ENCODE measurements around the gene TNFSF11.

The TNFSF11 gene

DNA sequence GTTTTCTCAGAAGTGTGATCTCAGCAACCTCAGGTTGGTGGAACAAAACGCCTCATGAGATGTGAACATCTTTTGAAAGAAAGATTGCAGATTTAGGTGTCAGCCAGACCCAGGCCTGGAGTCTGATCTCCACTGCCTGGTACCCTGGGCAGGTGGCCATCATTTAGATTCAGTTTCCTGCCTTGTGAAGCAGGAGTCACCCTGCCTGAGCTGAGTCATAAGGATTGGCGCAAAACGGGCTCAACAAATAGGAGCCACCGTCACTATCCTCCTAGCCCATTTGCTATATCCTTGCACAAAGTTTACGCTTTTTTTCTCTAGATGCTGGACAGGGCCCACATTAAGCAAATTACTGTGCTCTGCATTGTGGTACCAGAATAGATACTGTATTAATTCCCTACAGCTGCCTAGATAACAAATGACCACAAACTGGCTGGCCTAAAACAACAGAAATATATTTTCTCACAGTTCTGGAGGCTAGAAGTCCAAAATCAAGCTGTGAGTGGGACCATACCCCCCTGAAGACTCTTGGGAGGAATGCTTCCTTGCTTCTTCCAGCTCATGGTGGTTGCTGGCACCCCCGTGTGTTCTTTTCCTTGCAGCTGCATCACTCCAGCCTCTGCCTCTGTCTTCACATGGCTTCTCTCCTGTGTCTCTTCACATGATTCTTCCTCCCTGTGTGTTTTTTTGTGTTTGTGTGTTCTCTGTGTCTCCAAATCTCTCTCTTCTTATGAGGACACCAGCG, 38.2 kb downstream of the TNFSF11 start:
- no peak for DNase-seq

DNA sequence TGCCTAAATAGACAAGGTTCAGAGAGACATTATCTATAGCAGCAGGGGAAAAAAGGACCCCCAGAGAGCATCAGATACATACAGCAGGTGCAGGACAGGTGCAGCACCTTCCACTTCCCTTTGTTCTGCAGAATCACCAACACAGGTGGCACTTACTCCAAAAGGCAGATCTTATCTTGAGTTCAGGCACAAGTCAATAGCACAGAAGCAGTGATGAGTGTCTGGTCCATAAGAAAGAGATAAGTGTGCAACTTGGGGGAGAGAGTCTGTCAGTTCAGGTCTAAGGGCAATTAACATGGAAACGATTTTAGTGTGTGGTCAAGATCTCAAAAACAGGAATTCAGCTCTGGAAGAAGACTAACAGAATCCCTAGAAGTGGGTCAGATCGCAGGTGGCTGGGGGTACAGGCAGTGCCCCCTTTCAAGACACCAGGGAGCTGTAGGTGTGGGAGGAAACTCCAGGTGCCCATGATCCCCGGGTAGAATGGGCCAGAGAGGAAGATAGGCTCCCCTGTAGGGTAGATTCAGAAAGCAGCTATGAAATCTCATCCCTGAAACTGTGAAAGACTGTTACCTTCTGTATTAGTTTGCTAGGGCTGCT, 40.6 kb downstream of the TNFSF11 start:
- DNase-seq: no peak

DNA sequence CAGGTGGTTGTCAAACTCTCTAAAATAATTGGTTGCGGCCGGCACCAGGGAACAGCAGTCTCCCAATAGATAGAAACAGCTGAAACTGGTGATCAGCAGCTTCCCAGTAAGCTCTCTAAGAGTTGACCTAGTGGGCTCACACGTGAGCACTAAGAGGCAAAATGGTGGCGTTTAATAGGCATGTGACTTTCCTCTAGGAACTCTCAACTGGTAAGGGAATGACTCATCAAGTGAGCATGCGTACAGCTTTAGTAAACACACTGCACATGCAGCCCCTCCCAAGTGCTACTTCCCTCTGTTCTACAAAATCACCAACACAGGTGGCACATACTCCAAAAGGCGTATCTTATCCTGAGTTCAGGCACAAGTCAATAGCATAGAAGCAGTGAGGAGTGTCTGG, 41.7 kb downstream of the TNFSF11 start:
- DNase-seq: no peak

DNA sequence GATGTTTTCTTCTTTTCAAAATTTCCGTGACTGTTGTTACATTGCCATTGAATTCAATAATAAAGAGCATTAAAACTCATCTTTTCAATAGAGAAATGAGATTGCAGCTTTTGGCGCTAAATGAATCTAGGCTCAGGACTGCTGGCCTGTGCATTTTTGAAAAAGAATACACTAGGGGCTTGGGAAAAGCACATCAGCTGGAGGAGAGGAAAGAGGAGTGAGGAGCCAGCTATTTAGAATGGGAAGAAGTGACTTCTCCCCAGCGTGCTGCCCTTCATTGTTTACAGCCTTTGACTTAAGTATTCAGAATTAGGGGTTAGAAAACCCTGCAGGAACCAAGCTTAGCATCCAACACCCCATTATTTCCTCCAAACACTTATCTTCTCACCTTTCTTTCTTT, 43.3 kb downstream of the TNFSF11 start:
- no peak for DNase-seq

DNA sequence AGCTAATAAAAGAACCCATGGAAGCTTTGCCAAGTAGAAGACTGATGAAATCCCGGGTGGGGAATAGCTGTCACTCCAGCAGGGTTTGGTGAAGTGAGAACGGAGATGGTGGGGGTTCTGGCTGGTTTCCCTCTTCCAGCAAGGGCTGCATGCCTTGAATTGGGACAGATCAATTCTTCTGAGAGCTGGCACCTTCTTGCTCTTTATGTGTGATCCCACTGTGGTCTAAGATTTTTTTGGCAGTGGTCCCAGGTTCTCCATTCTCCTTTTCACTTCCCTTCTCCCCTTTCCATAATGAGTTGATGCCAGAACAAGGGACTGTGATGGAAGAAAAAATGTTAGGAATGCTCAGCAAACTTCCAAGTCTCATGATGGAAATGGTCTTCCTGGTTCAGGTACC, 50.0 kb downstream of the TNFSF11 start:
- no peak for DNase-seq

DNA sequence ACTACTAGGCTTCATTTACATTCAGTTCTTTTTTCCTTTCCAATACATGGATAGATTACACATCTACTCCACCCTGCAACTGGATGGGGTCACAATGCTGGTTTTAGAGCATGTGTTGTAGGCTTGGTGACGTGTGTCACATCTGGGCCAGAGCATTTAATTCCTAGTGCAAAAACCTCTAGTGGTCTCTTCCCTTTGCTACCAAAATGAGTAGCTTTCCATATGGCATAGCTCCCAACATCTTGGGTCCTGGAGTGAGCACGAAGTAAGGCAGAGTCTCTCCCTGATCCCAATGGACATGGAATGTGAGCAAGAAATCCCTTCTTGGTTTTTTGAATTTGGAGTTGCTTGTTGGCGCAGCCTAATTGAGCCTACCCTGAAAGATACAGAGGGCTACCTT, 51.7 kb downstream of the TNFSF11 start:
- no peak for DNase-seq

DNA sequence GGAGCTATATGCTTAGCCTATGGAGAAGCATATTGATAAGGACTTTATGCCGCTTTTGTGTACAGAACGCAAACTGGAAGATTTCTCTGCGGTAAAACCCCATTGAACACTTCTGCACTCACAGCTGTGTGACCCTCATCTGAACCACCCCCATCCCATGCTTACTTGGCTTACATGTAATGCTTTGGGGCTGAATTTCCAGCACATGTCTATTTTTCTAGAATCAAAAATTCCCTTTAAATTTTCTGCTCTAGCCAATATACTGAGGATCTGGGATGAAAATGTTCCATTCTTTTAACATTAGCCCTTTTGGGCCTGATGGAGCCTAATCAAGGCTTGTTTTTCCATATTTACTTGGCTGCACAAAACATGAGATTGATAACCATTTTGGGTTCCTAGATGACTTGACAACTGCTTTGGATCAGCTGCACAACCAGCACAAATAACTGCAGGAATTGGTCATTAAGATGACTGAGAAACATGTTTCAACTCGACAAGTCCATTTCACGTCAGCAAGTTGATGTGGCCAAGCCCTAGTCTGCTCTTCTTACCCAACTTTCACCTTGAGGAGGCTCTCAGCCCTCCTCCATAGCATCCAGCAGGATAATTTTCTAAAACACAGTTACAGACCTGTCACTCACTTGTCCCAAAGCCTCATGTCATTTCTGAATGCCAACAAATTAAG, 52.4 kb downstream of the TNFSF11 start:
- no peak for DNase-seq

DNA sequence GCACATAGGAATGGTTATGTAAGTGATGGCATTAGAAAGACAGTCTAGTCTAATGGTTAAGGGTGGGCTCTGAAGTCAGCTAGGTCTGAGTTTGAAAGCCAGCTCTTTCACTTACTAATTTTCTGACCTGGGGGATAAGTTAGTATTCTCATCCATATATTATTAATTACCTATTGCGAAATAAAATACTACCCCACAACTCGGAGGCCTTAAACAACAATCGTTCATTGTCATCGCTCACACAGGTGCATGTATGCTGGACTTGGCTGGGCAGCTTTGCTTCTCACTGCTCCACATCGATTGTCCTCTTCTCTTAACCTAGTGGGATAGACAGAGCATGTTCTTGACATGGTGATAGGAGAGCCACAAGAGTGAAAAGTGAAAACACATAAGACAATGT, 54.7 kb downstream of the TNFSF11 start:
- no peak for DNase-seq

DNA sequence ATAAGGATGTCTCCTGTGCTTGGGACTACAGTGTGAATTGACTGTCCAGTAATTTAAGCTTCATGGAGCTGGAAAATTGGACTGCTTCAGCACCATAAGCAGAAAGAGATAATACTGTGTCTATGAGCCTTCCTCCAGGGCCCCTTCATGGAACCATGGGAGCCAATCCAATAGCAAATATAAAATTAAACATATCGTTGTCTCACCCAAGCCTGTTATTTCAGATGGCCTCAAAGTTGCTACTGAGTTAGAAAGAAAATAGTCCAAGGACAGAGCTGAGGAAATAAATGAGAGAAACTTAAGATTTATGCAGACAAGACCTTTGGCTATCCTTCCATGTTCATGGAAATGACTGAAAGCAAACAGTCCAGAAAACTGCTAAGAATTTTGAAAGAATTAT, 57.2 kb downstream of the TNFSF11 start:
- no peak for DNase-seq

DNA sequence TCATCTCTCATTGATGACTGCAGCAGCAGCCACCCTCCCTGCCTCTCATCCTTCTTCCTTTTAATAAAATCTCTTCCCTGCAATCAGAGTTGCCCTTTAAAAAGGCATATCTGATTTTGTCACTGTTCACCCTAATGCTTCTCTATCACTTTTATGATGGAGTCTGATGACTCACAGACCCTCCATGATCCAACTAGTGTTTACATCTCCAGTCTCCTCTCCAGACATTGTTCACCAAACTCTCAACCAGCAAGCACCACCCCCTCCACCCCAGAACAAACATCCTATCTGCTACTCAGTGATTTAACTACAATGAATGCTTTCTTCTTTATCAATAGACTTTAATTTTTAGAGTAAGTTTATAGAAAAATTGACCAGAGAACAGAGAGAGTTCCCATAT, 59.5 kb downstream of the TNFSF11 start:
- no peak for DNase-seq

DNA sequence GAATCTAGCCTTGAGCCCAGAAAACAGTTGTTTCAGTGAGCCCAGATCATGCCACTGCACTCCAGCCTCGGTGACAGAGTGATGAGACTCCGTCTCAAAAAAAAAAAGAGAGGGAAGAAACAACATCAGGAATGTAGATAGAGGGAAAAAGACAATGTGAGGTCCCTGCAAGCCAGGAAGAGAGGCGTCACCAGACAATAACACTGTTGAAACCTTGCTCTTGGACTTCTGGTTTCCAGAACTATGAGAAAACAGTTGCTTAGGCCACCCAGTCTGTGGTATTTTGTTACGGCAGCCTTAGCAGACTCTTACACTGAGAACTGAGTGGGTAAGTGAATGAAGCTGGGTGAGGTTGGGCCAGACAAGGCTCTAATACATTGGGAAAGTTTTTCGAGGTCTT, 64.1 kb downstream of the TNFSF11 start:
- DNase-seq: no peak

DNA sequence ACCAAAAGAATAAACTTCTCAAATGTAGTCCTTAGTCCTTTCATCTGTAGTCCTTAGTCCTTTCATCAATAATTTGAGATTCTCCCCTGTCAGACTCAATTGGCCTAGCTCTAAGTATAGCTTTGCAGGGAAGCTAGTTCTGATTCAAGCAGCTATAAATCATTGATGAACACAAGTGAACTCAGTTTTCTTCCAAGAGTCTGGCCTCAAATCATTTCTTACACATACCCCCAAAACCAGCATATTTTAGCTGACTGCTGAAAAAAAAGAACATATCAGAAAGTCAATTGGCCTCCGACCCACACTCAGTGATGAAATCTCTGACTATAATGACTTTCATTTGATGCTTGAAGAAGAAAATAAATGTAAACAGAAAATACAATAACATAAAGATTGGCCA, 64.9 kb downstream of the TNFSF11 start:
- DNase-seq: no peak

DNA sequence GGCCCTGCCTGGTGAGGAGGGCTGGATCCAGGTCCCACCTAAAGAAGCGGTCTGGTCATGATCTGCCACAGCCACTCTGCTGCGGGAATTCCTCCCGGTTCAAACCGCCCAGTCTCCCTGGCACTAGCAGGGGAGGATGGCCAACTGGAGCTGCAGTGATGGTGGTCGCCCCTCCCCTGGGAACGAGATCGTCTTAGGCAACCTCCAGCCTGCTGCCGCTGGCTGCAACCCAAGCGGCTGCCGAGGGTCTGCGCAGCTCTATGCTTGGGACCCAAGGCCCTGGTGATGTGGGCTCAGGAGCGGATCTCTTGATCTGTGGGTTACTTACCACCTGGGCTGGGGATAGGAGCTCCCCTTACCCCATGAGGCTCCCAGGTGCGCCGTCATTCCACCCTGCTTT, 69.1 kb downstream of the TNFSF11 start:
- no peak for DNase-seq

DNA sequence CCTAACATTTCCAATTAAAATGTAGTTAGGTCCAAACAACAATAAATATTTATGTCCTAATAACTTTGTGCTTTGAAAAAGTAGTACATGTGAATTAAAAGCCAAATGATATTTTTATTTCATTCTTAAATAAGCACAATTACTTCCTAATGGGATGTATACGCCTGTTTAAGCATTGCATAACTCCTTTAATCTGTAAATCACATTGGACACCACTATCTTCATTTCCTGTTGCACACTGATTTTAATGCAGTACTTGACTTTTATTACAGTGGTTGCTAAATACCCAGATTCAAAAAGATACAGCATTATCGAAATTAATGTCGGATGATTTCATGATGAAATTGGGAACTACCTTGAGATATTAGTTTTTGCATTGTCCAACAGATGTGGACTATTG, 70.9 kb downstream of the TNFSF11 start:
- DNase-seq: no peak

DNA sequence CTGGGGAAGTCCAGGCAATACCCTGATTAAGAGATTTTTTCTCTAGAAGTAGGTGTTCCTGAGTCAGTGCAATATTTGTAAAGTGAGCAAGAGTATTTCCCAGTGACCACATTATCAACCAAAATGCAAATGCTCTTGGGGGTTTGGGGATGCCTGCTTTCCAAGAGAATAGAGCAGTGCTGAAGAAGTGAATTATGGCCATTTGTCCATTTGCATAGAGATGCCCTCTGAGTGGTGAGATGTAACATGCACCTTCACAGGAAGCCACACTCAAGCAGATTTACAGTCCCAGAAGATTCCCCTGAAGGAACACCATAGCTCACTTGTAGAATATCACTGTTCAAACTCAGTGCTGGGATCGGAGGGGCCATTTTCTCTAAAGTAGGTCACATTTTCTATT, 71.8 kb downstream of the TNFSF11 start:
- DNase-seq: no peak

DNA sequence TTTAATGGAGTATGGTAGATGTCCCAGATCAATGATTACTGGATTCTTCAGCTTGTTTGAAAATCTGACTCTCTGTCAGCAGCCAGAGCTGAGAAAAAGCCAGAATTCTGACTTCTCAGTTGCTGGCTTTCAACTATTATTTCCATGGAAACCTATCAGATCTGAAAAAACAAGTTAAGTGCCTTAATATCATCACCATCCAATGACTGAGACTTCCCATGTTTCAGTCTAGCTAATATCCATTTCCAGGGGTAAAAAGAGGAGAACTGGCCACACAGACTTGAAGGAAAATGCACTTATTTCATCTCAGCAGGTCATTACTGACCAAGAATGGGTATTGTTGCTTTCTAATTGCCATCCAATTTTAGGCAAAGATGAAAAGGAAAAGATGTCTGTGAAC, 75.2 kb downstream of the TNFSF11 start:
- no peak for DNase-seq

DNA sequence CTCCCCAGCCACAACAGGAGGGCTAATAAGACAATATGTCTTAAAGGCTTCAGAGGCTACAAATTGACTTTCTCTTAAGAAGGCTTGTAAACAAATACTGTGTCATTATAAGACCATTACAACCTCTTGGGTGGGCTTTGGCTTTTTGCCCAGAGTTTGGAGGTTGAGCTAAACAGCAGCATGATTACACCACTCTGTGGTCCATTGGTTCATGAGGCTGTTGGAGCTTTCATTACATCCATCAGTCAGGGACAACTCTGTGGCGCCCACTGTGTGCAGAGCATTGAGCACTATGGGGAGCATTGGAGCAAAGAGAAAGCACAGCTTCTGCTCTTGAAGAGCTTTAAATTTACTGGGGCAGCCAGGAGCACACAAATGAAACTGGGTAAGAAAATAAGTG, 75.9 kb downstream of the TNFSF11 start:
- DNase-seq: no peak

DNA sequence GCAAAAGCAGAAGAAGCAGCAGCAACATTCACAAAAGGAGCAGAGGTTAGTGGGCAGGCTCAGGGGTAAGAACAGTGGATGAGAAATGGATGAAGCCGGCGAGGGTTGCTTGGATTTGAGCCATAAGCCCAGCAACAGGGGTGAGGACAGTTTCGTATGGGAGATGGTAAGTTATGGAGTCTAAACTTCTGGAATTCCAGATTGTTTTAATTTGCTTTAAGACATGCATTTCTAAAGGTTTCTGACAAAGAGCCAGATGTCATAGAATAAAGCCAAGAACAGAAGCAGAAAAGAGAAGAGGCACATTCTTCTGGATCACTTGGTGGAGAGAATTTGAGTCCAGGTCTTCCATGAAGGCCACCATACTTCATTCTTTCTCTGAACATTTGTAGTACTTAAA, 76.6 kb downstream of the TNFSF11 start:
- no peak for DNase-seq

DNA sequence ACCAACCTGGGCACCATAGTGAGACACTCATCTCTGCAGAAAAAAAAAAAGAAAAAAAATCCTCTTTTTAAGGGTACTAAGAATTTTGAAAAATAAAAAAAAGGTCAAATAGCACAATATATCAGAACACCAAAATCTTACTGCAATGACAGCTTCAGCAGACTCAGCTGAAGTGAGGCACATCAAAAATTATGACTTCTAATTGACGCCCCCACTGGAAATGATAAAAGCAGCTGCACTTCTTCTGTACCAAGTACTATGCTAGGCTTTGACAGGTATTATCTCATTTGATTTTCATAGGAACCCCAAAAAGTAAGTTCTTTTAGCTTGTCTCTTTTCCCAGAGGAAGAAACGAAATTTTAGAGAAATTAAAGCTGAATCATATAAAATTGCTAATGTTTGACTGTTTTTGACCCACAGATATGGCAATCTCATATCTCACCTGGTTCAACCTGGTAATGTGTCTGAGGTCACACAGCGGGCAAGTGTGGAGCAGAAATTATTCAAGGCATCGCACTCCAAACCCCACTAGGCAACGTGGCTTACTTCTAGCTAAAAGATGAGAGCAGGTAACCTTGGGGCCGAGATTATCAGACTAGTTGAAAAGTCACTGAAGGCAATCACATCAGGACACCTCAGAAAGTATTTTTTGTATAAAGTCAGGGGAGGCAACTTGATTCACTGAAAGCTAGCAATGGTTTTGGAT, 78.1 kb downstream of the TNFSF11 start:
- no peak for DNase-seq

DNA sequence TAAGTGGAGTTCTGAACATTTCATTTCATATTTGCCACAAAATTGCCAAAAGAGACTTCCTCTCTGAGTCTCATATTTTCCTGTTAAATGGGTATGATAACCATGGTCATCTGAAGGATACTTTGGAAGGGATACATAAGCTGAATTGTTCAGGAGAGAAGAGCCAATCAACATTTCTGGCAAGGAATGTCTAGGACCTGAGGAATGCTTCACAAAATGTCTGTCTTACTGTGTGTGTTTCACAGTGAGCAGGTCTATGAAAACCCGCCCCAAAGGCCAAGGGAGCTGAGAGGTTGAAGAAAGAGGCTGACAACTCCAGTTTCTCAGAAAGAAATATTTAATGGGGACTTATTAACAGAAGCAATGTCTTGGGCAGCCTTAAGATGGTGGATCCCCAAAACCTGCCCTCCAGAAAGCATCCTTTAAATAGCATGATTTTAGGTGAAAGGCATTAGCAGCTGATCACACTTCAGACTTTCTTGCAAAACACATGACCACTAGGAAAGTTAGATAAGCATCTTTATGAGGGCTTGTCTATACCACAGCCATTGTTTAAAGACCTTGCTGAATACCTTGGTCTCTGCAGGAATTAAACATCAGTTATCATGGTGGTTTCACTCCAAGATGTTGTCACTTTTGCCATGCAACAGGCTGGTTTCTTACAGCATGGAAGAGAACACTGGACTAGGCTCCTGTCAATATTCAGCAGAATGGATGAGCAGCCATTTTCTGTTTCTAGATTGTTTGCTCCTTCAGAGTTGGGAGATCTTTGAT, 78.9 kb downstream of the TNFSF11 start:
- DNase-seq: no peak

DNA sequence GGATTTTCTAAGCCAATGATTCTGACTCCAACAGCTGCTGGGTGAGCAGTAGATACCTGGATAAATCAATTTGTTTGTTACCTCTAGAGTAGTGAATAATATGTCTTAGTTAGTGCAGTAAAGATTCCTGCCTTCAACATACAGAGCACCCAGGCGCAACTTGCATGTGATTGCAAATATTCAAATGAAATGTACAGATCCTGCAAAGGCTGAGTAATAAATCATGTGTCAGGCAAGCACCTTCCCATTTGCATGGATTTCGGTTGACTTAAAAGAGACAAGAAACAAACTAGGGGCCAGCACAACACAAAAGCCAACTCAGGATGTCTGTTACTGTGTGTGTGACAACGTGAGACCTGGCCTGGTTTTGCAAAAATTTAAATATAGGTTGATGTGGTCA, 79.7 kb downstream of the TNFSF11 start:
- DNase-seq: no peak

DNA sequence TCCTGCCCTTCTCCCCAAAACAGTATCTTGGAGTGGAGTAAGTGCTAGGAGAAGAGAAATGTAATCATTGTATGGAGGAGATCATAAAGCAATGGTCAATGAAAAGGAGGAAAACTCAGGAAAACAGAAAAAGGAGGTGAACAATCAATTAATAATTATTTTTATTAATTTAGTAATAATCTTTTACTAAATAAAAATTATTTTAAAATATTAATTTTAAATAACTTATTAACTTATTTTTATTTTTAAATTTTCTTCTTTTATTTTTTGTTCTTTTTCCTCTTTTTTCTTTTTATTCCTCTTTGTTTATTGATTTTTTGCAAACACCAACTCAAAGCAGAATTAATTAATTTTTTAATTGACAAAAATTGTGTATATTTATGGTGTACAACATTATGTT, 80.3 kb downstream of the TNFSF11 start:
- DNase-seq: no peak

DNA sequence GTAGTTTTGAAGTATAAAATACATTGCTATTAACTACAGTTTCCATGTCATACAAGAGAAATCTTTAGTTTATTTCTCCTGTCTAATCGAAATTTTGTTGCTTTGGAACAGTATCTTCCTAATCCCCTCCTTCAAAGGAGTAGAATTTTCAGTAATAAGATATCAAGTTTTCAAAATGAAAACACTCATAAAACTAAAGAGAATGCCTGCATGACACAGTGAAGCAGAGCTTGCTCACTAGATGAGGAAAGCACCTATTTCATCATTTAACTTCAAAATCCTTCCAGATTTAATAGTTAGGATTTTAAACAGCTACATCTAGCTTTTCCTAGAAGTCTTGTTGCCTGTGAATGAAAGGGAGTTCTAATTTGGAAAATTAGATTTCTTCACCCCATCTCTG, 80.8 kb downstream of the TNFSF11 start:
- DNase-seq: no peak
